Adrenal gland (tissue), 12 donors: ENCODE results near the gene C17orf67. TPM values are rescaled to one million over a fixed set of nuclear protein-coding genes. Genes with fewer than 3 reads are reported as not detected.

ENCODE experiments used
- DNase-seq, 7 donors: peaks; one replicate each; pipeline ENCODE4 v3.0.0-alpha.2; 2019 to 2020
- H3K27ac ChIP-seq, 5 donors: fragments of 200-600 bp; sonication (generic) in 4 of 5; 1 replicate in 3 of 5; 2 replicates in 2 of 5; pipeline versions ENCODE4 v1.5.1 to v1.8.0; 2016 to 2020; ENCODE audit warnings: mild to moderate bottlenecking in 1 of 5
- H3K27me3 ChIP-seq: fragments of 200-600 bp; 2 replicates; pipeline ENCODE4 v1.8.0; 2021
- H3K36me3 ChIP-seq, 2 donors: fragments of 200-600 bp; replicated peaks in 1 of 2; 1 replicate in 1 of 2; 2 replicates in 1 of 2; pipeline versions ENCODE4 v1.5.1 to v1.8.0; 2018 to 2022
- H3K4me1 ChIP-seq, 2 donors: fragments of 200-600 bp; replicated peaks in 1 of 2; 1 replicate in 1 of 2; 2 replicates in 1 of 2; pipeline versions ENCODE4 v1.5.1 to v1.8.0; 2018 to 2021
- H3K4me3 ChIP-seq, 4 donors: fragments of 200-600 bp; sonication (generic) in 3 of 4; one replicate each; pipeline ENCODE4 v1.5.1; 2016 to 2018
- H3K9me3 ChIP-seq, 3 donors: fragments of 200-600 bp; sonication (generic) in 1 of 3; replicated peaks in 1 of 3; 1 replicate in 2 of 3; 2 replicates in 1 of 3; pipeline versions ENCODE4 v1.5.1 to v1.8.0; 2016 to 2021
- POLR2A ChIP-seq, 2 donors: fragments of 450-650 bp; IDR thresholded peaks; one replicate each; pipeline ENCODE4 v1.6.1; 2017; ENCODE audit warnings: antibody characterized with exemption in 2 of 2, mild to moderate bottlenecking in 2 of 2, moderate library complexity in 1 of 2
- WGBS, 4 donors: extraction: QIAGEN DNeasy Blood & Tissue Kit in 2 of 4; methylation state at CpG; one replicate each; pipeline versions ENCODE4 v1.1.5 to v1.1.7; 2013 to 2017; 5-methylcytosine and 5-hydroxymethylcytosine counted together
- intact Hi-C, 2 donors: fragments of 100-400 bp; cut with DNase I; formaldehyde crosslinking; loops; one replicate each; pipeline versions ENCODE4 v1.14.1 to v1.15.0; 2022 to 2023
- polyA plus RNA-seq, 3 donors: library from polyadenylated mRNA; stranded (reverse); fragments of 200-250 nt in 2 of 3; fragments of 350-450 nt in 1 of 3; fragmentation: Illumina TruSeq in 1 of 3; extraction: RNeasy Lipid Tissue Mini Kit (QIAGEN cat#74804) in 1 of 3; gene quantifications; one replicate each; pipeline ENCODE4 v1.2.3, GENCODE V29; 2013 to 2014
- total RNA-seq, 9 donors: library from RNA; depleted of rRNA in 4 of 9; stranded (reverse); fragments of >200 nt in 4 of 9; fragments of 120-200 nt in 1 of 9; fragmentation: NEBNext Ultra II Directional in 1 of 9; extraction: Animal tissue kit (Norgen Biotek cat#: 25700) in 1 of 9; gene quantifications; one replicate each; pipeline versions ENCODE4 v1.1.0 to v1.2.4, GENCODE V29; 2013 to 2023
- TF ChIP-seq, protein P1 (sequence below), 6 experiments: fragments of 450-650 bp in 4 of 6; fragments of 200-600 bp in 2 of 6; sonication (generic) in 1 of 6; IDR thresholded peaks; 1 replicate in 5 of 6; 2 replicates in 1 of 6; pipeline versions ENCODE4 v1.5.1 to v1.8.0; 2016 to 2021; ENCODE audit warnings: antibody characterized with exemption in 6 of 6, mild to moderate bottlenecking in 2 of 6, moderate library complexity in 1 of 6
- donor health status: healthy with polysubstance abuse.
- donor health status: Bipolar disorder and iron deficiency.
- donor health status: DM: yes; HTN: yes; CAD: no.
- donor health status: DM: no; HTN: no; CAD: no.
- donor health status: DM: no; HTN: no; CAD: no.
- donor health status: DM: yes; HTN: yes; CAD: no.

Gene C17orf67
- total and polyA plus RNA-seq, 12 donors, result 0.29 to 3.3 (median 0.57) TPM; not detected in 2

DNA sequence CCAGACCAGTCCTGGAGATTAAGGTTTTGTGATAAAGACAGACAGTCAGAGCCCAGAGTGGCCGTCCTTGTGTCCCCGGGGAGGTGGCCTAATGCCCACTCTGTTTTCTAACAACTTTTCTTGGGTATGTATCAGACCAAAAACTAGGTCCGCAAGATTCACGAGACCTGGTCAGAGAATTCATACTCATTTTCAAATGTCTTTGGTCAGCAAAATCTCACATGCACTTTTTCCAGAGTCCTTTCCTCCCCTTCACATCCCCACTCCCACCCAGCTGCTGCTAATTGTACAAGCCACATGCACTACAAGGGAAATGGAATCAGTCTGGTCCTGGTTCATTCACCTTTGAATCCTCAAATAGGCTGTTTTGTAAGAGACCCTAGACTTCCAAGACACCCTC is 61.7 kb downstream of the C17orf67 start:
- no peak for DNase-seq
- Histone ChIP-seq H3K36me3 (no peaks in the 10 kb centered on the region), H3K27me3 (no peaks in the 10 kb centered on the region), H3K27ac (no peak overlapping the region), H3K4me1 (no peaks in the 10 kb centered on the region), H3K9me3 (no peaks in the 10 kb centered on the region), H3K4me3 (no peak overlapping the region)
- WGBS, 4 donors, result 63 to 70% (median 67%) methylated on average over 4 of the region's 4 CpGs
- no peak for TF ChIP-seq POLR2A (IDR thresholded peaks at IDR 0.05)
- TF ChIP-seq, protein P1, sequence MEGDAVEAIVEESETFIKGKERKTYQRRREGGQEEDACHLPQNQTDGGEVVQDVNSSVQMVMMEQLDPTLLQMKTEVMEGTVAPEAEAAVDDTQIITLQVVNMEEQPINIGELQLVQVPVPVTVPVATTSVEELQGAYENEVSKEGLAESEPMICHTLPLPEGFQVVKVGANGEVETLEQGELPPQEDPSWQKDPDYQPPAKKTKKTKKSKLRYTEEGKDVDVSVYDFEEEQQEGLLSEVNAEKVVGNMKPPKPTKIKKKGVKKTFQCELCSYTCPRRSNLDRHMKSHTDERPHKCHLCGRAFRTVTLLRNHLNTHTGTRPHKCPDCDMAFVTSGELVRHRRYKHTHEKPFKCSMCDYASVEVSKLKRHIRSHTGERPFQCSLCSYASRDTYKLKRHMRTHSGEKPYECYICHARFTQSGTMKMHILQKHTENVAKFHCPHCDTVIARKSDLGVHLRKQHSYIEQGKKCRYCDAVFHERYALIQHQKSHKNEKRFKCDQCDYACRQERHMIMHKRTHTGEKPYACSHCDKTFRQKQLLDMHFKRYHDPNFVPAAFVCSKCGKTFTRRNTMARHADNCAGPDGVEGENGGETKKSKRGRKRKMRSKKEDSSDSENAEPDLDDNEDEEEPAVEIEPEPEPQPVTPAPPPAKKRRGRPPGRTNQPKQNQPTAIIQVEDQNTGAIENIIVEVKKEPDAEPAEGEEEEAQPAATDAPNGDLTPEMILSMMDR (IDR thresholded peaks at IDR 0.05), result no peak
- intact Hi-C loops, result loop anchor here in 1 of 2 donors (10.0 kb wide), 1 partner anchor 177 kb away; the partner anchor contains the start of gene NOG

DNA sequence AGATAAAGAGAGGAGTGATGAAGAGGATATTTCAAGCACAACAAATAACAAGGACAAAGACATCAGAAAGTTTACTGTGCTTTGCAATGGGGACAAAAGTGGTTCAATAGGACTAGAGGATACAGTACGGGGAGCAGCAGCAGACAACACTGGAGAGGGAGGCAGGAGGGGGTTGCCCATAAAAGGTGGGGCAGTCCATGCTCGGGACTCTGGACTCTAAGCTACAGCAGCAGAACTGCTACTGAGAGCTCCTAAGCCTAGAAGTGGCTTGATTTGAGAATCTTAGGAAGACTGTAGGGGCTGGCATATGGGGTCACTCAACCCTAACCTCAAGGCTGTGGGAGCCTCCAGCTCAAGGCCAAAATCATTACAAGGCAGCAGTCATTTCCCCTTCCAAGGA is 62.2 kb downstream of the C17orf67 start:
- 61 to 78% (median 68%) methylated on average over 2 of the region's 2 CpGs for WGBS, 4 donors

DNA sequence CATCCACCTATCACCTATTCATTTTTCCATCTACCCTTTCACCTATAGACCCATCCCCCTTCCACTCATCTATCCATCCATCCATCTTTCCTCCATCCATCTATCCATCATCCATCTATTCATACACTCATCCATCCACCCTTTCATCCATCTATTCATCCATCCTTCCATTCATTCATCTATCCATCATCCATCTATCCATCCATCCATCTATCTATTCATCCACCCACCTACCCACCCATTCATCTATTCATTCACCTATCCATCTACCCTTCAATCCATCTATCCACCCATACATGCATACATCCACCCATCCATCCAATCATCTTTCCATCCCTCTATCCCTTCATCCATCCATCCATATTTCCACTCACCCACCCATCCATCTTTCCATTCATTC is 63.3 kb downstream of the C17orf67 start:
- intact Hi-C loops, result loop anchor here in 1 of 2 donors (10.0 kb wide), 1 partner anchor 176 kb away; the partner anchor contains the start of gene NOG
- Histone ChIP-seq H3K27ac (no peak overlapping the region), H3K4me3 (no peak overlapping the region), H3K27me3 (no peaks in the 10 kb centered on the region), H3K36me3 (no peaks in the 10 kb centered on the region), H3K4me1 (no peaks in the 10 kb centered on the region), H3K9me3 (no peaks in the 10 kb centered on the region)
- TF ChIP-seq, protein P1 (IDR thresholded peaks at IDR 0.05), result no peak
- no peak for TF ChIP-seq POLR2A (IDR thresholded peaks at IDR 0.05)
- no peak for DNase-seq

More for the DNA sequence above, 62.2 kb downstream of the C17orf67 start:
- Histone ChIP-seq H3K4me1 (no peaks in the 10 kb centered on the region), H3K27me3 (no peaks in the 10 kb centered on the region), H3K36me3 (no peaks in the 10 kb centered on the region), H3K27ac (no peak overlapping the region), H3K4me3 (no peak overlapping the region), H3K9me3 (no peaks in the 10 kb centered on the region)
- no peak for DNase-seq
- intact Hi-C loops, result loop anchor here in 1 of 2 donors (10.0 kb wide), 1 partner anchor 177 kb away; the partner anchor contains the start of gene NOG
- TF ChIP-seq, protein P1 (IDR thresholded peaks at IDR 0.05), result no peak
- no peak for TF ChIP-seq POLR2A (IDR thresholded peaks at IDR 0.05)

DNA sequence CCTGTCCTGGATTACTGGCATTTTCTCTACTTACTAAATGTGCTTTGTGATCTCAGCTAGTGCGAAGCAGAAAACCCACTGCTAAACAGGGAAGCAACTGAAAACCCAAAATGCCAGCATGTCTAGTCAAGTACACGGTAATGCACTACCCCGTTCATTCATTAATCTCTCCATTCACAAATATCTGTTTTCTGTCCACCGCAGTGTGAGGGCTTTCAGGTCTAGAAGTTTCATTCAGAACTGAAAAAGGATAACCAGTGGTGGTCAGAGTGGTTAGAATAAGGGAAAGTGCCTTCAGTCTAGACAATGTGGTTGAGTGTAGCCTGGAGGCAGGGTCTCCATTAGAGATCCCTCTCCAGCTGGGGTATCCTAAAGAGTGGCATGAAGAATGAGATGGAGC is 68.3 kb downstream of the C17orf67 start:
- no peak for DNase-seq
- TF ChIP-seq, protein P1 (IDR thresholded peaks at IDR 0.05), result no peak
- no peak for TF ChIP-seq POLR2A (IDR thresholded peaks at IDR 0.05)
- no peak overlapping the region for H3K27ac ChIP-seq
- no peaks in the 10 kb centered on the region for H3K27me3 ChIP-seq
- intact Hi-C loops, result no loop called here
- 82 to 89% (median 86%) methylated on average over 4 of the region's 4 CpGs for WGBS, 4 donors
- no peaks in the 10 kb centered on the region for H3K4me1 ChIP-seq
- no peaks in the 10 kb centered on the region for H3K36me3 ChIP-seq
- H3K4me3 ChIP-seq, result no peak overlapping the region
- H3K9me3 ChIP-seq, result no peaks in the 10 kb centered on the region
